Endometrium (tissue), 2 donors: ENCODE data around the gene VPS8.

ENCODE experiments used
- FAIRE-seq: peaks from 2 replicates; lab custom pipeline; 2012; peaks lifted over from hg19 to GRCh38; lab: Jason Lieb, UNC
- donor health status: control.
- donor health status: control.

Gene VPS8

GRCh38 chr3:185060655-185061054 lies 248.7 kb downstream of the VPS8 start:
- FAIRE-seq, result no peak

GRCh38 chr3:185062191-185062590 lies 250.2 kb downstream of the VPS8 start:
- FAIRE-seq, result no peak

- FAIRE-seq, result no peak
These were observed 251.5 kb downstream of the VPS8 start for GRCh38 chr3:185063431-185063830.

GRCh38 chr3:185065059-185065458 lies 253.1 kb downstream of the VPS8 start:
- FAIRE-seq, result no peak

- FAIRE-seq, result no peak
These were observed 254.3 kb downstream of the VPS8 start for GRCh38 chr3:185066251-185066650.

- FAIRE-seq, result no peak
These were observed 255.2 kb downstream of the VPS8 start for GRCh38 chr3:185067173-185067572.

- FAIRE-seq, result no peak
These were observed 257.4 kb downstream of the VPS8 start for GRCh38 chr3:185069037-185070030.

- no peak for FAIRE-seq
These were observed 258.7 kb downstream of the VPS8 start for GRCh38 chr3:185070491-185071286.

- no peak for FAIRE-seq
These were observed 259.4 kb downstream of the VPS8 start for GRCh38 chr3:185071287-185071800.

- FAIRE-seq, result no peak
These were observed 263.6 kb downstream of the VPS8 start for GRCh38 chr3:185075547-185075946.

- no peak for FAIRE-seq
These were observed 264.3 kb downstream of the VPS8 start for GRCh38 chr3:185076219-185076618.

GRCh38 chr3:185079625-185080024 lies 267.7 kb downstream of the VPS8 start:
- FAIRE-seq, result no peak

GRCh38 chr3:185081521-185081920 lies 269.6 kb downstream of the VPS8 start:
- FAIRE-seq, result no peak

GRCh38 chr3:185082149-185082548 lies 270.2 kb downstream of the VPS8 start:
- no peak for FAIRE-seq

GRCh38 chr3:185082829-185083228 lies 270.9 kb downstream of the VPS8 start:
- FAIRE-seq, result no peak

GRCh38 chr3:185084402-185084801 lies 272.4 kb downstream of the VPS8 start:
- FAIRE-seq, result no peak

- FAIRE-seq, result no peak
These were observed 272.9 kb downstream of the VPS8 start for GRCh38 chr3:185084901-185085300.

GRCh38 chr3:185087419-185087818 lies 275.5 kb downstream of the VPS8 start:
- no peak for FAIRE-seq

- FAIRE-seq, result no peak
These were observed 277.4 kb downstream of the VPS8 start for GRCh38 chr3:185089343-185089742.

GRCh38 chr3:185089751-185090150 lies 277.8 kb downstream of the VPS8 start:
- FAIRE-seq, result no peak

GRCh38 chr3:185090811-185091210 lies 278.8 kb downstream of the VPS8 start:
- FAIRE-seq, result no peak

GRCh38 chr3:185093116-185093515 lies 281.1 kb downstream of the VPS8 start:
- no peak for FAIRE-seq

- FAIRE-seq, result no peak
These were observed 282.7 kb downstream of the VPS8 start for GRCh38 chr3:185094697-185095096.
